HepG2 (cell line): ENCODE data around the gene SH2D3A. TPM values are rescaled to one million over a fixed set of nuclear protein-coding genes. Genes with fewer than 3 reads are reported as not detected.

Source experiments
- AKAP8 ChIP-seq: sonication (generic); formaldehyde crosslinking; IDR thresholded peaks from 2 replicates; pipeline ENCODE4 v1.5.1; 2020; ENCODE audit warnings: mild to moderate bottlenecking, missing genetic modification reagents
- ARID5B ChIP-seq: IDR thresholded peaks from 2 replicates; pipeline ENCODE4 v1.4.0; 2020; ENCODE audit warnings: mild to moderate bottlenecking, missing genetic modification reagents
- ATF5 ChIP-seq: sonication (generic); formaldehyde crosslinking; IDR thresholded peaks from 2 replicates; pipeline ENCODE4 v1.4.0; 2020; ENCODE audit warnings: mild to moderate bottlenecking, low read depth, missing genetic modification reagents
- DNMT1 ChIP-seq: sonication (generic); formaldehyde crosslinking; IDR thresholded peaks from 2 replicates; pipeline ENCODE4 v1.5.1; 2020; ENCODE audit warnings: mild to moderate bottlenecking, missing genetic modification reagents
- GMEB1 ChIP-seq: sonication (generic); formaldehyde crosslinking; IDR thresholded peaks from 2 replicates; pipeline ENCODE4 v1.5.1; 2020; ENCODE audit warnings: missing genetic modification reagents, mild to moderate bottlenecking, borderline replicate concordance
- HDAC1 ChIP-seq: sonication (generic); formaldehyde crosslinking; IDR thresholded peaks from 2 replicates; pipeline ENCODE4 v1.5.1; 2020; ENCODE audit warnings: mild to moderate bottlenecking, missing genetic modification reagents
- HOXD1 ChIP-seq: sonication (generic); formaldehyde crosslinking; IDR thresholded peaks from 2 replicates; pipeline ENCODE4 v1.5.0; 2020; ENCODE audit warnings: missing genetic modification reagents
- MBNL3 ChIP-seq: fragments of 250-450 bp; sonication (Bioruptor Pico); conservative IDR thresholded peaks from 2 replicates; pipeline ENCODE4 v1.8.0; 2022; ENCODE audit warnings: mild to moderate bottlenecking, inconsistent platforms
- MXD3 ChIP-seq: IDR thresholded peaks from 2 replicates; pipeline ENCODE4 v1.6.1; 2016; ENCODE audit warnings: mild to moderate bottlenecking, missing biosample characterization, missing genetic modification reagents
- MYPOP ChIP-seq: sonication (generic); formaldehyde crosslinking; IDR thresholded peaks from 2 replicates; pipeline ENCODE4 v1.8.1; 2023; ENCODE audit warnings: mild to moderate bottlenecking, moderate library complexity, missing genetic modification reagents
- PAF1 ChIP-seq: IDR thresholded peaks from 2 replicates; pipeline ENCODE4 v1.6.1; 2016; ENCODE audit warnings: missing genetic modification reagents, missing compliant biosample characterization
- PCBP1 ChIP-seq: fragments of 200-400 bp; formaldehyde crosslinking; IDR thresholded peaks from 2 replicates; pipeline ENCODE4 v1.6.1; 2017; ENCODE audit warnings: mild to moderate bottlenecking, low read depth, low read length, borderline replicate concordance
- SIN3B ChIP-seq: fragments of 150-350 bp; IDR thresholded peaks from 2 replicates; pipeline ENCODE4 v1.6.1; 2014; ENCODE audit warnings: low read length
- SRSF1 ChIP-seq: fragments of 200-400 bp; formaldehyde crosslinking; optimal IDR thresholded peaks from 2 replicates; pipeline ENCODE3; 2017; ENCODE audit warnings: mild to moderate bottlenecking, low read depth, low read length, moderate library complexity
- TCF7 ChIP-seq: sonication (generic); IDR thresholded peaks from 2 replicates; pipeline ENCODE4 v1.6.1; 2016; ENCODE audit warnings: antibody characterized with exemption, low read depth
- TEF ChIP-seq: sonication (generic); formaldehyde crosslinking; IDR thresholded peaks from 2 replicates; pipeline ENCODE4 v1.5.0; 2020; ENCODE audit warnings: missing genetic modification reagents
- TP53 ChIP-seq: sonication (generic); formaldehyde crosslinking; conservative IDR thresholded peaks from 2 replicates; pipeline ENCODE4 v1.4.0; 2020; ENCODE audit warnings: missing genetic modification reagents
- ZBTB14 ChIP-seq: sonication (generic); formaldehyde crosslinking; IDR thresholded peaks from 2 replicates; pipeline ENCODE4 v1.4.0; 2020; ENCODE audit warnings: missing genetic modification reagents
- ZFP36L1 ChIP-seq: sonication (generic); formaldehyde crosslinking; IDR thresholded peaks from 2 replicates; pipeline ENCODE4 v1.8.0; 2022; ENCODE audit warnings: mild to moderate bottlenecking, missing genetic modification reagents, moderate library complexity
- ZNF160 ChIP-seq: sonication (generic); formaldehyde crosslinking; IDR thresholded peaks from 2 replicates; pipeline ENCODE4 v1.8.0; 2022; ENCODE audit warnings: mild to moderate bottlenecking, inconsistent platforms, missing genetic modification reagents
- ZNF263 ChIP-seq: sonication (generic); formaldehyde crosslinking; IDR thresholded peaks from 2 replicates; pipeline ENCODE4 v1.4.0; 2020; ENCODE audit warnings: missing genetic modification reagents
- ZNF709 ChIP-seq: sonication (generic); formaldehyde crosslinking; IDR thresholded peaks from 2 replicates; pipeline ENCODE4 v1.5.0; 2020; ENCODE audit warnings: mild to moderate bottlenecking, missing genetic modification reagents
- polyA plus RNA-seq, 8 experiments: library from polyadenylated mRNA; depleted of rRNA in 3 of 8; stranded (reverse) in 7 of 8; unstranded in 1 of 8; fragments of >200 nt; fragmentation: Illumina TruSeq in 4 of 8; extraction: Trizol in 4 of 8; gene quantifications; 2 replicates each; pipeline versions ENCODE4 v1.2.1 to v1.2.3, GENCODE V29; 2011 to 2016; ENCODE audit warnings: low read depth in 4 of 8, missing spikeins in 1 of 8, mixed read lengths in 1 of 8; ENCODE audit not compliant: insufficient read depth in 1 of 8
- total RNA-seq, 5 experiments: library from RNA; depleted of rRNA; stranded (reverse); fragments of >200 nt; fragmentation: Illumina TruSeq; extraction: Trizol; gene quantifications; 2 replicates each; pipeline ENCODE4 v1.2.3, GENCODE V29; 2016; ENCODE audit warnings: low read depth in 1 of 5

The SH2D3A gene
- total and polyA plus RNA-seq, 2 of the 13 experiments (the other 11 are each of a cell fraction or from before 2014, with no cell fraction given) = 1.0 to 2.2 TPM

GRCh38 chr19:6719540-6719861 lies 47.7 kb downstream of the SH2D3A start (continued):
- TF ChIP-seq ZNF263 (CRISPR knock-in tag) (no peak), DNMT1 (CRISPR knock-in tag) (no peak), ZNF160 (no peak), PCBP1 (no peak), TCF7 (no peak), ZBTB14 (CRISPR knock-in tag) (no peak), TEF (no peak), ARID5B (CRISPR knock-in tag) (no peak), GMEB1 (CRISPR knock-in tag) (no peak), PAF1 (CRISPR knock-in tag) (0 out of 2 replicates have a peak, but pooled peaks have one; percentile 89), ZFP36L1 (CRISPR knock-in tag) (0 out of 2 replicates have a peak, but pooled peaks have one; percentile 36), SIN3B (no peak), ATF5 (CRISPR knock-in tag) (no peak), HDAC1 (peak; percentile 74), SRSF1 (no peak), ZNF709 (CRISPR knock-in tag) (no peak), MYPOP (CRISPR knock-in tag) (no peak), MBNL3 (no peak), TP53 (CRISPR knock-in tag) (no peak), HOXD1 (CRISPR knock-in tag) (0 out of 2 replicates have a peak, but pooled peaks have one; percentile 5), MXD3 (CRISPR knock-in tag) (no peak), AKAP8 (no peak; the same call in 1 of the 2 replicates)
